DOHH2 (cell line): ENCODE data around the gene SEMA4D.

Experiments
- EZH2phosphoT487 ChIP-seq: fragments of 200-600 bp; sonication (generic); IDR thresholded peaks from 2 replicates; pipeline ENCODE4 v1.6.1; 2017; ENCODE audit warnings: borderline replicate concordance, mild to moderate bottlenecking, antibody characterized with exemption, low read length, moderate library complexity, mixed read lengths
- TF ChIP-seq, protein P1 (sequence below): fragments of 200-600 bp; sonication (generic); IDR thresholded peaks from one replicate; pipeline ENCODE4 v1.5.1; 2014; ENCODE audit warnings: antibody characterized with exemption, mild to moderate bottlenecking, low read depth, low read length; ENCODE audit not compliant: poor library complexity, severe bottlenecking

DNA sequence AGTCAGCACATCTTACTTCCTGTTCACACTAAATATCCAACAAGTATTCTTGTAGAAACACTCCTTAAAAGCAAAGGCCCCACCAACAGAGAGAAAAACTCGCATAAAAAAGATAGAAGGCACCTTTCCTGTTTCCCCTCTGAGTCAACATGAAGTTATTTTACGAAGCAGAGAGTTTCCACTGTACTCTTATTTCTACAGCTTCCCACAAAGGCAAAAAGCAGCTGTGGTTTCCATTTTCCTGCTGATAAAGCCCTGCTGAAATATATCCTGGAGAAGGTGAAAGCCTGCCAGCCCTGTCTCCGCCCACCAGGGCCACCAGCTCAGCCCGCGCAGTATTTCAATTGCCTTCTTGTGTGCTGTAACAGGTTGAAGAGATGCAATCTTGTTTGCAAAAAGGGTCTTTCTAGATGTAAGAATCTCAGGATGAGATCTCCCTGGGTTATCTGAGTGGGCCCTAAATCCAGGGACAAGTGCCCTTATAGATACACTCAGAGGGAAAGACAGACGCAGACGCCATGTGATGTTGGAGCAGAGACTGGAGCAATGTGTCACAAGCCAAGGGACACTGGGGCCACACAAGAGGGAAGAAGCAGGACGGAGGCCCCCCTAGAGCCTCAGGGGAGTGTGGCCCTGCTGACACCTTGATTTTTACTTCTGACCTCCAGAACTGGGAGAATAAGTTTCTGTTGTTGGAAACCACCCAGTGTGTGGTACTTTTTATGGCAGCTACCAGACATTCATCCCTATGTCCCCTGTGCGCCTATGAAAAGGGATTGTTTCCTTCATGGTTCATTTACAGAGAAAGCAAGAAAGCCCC lies 19.9 kb downstream of the SEMA4D start:
- TF ChIP-seq, protein P1, sequence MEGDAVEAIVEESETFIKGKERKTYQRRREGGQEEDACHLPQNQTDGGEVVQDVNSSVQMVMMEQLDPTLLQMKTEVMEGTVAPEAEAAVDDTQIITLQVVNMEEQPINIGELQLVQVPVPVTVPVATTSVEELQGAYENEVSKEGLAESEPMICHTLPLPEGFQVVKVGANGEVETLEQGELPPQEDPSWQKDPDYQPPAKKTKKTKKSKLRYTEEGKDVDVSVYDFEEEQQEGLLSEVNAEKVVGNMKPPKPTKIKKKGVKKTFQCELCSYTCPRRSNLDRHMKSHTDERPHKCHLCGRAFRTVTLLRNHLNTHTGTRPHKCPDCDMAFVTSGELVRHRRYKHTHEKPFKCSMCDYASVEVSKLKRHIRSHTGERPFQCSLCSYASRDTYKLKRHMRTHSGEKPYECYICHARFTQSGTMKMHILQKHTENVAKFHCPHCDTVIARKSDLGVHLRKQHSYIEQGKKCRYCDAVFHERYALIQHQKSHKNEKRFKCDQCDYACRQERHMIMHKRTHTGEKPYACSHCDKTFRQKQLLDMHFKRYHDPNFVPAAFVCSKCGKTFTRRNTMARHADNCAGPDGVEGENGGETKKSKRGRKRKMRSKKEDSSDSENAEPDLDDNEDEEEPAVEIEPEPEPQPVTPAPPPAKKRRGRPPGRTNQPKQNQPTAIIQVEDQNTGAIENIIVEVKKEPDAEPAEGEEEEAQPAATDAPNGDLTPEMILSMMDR: no peak
- no peak for TF ChIP-seq EZH2phosphoT487
